SIG-M5 treated with dmso at 0.1 percent for 504 hours (cell line): Measurements from ENCODE around the gene LAIR2.

Experiments
- DNase-seq: peaks from one replicate; lab custom pipeline; 2025; ENCODE audit not compliant: unreplicated experiment; lab: John Stamatoyannopoulos, UW

Gene LAIR2

DNA sequence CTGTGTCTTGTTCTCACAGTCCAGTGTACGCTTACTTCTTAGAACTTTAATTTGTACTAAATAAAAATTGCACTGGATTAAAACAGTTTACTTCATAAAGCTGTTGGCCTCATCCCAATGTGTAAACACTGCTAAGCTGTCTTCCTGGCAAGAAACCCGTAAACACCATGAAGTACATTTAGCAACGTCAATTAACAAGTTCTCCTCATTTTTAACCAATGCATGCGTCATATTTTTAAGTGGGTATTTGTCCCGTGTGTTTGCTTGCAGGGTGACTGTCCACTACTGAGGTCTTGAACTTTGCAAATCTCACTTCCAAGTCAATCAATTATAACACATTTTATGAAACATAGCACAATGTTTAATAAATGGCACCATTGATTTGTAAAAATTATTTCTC lies 28.2 kb downstream of the LAIR2 start:
- no peak for DNase-seq

DNA sequence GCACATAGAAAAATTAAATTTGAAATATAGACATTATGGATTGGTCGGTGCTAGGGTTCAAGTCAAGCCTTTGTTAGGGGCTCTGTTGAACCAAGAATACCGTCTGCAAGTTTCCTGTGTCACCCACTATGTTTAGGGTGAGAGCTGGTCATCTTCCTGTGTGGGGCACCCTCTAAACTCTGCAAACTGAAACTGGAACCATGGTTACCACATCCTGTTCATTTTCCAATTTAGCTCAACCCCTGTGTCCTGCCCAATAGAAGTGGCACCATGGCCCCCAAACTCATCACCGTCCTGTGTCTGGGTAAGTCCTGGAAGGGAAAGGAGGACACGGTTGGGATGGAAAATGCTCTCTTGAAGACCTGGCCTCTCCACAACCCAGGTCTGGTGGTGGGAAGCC lies 29.9 kb downstream of the LAIR2 start:
- peak; percentile 72 for DNase-seq

DNA sequence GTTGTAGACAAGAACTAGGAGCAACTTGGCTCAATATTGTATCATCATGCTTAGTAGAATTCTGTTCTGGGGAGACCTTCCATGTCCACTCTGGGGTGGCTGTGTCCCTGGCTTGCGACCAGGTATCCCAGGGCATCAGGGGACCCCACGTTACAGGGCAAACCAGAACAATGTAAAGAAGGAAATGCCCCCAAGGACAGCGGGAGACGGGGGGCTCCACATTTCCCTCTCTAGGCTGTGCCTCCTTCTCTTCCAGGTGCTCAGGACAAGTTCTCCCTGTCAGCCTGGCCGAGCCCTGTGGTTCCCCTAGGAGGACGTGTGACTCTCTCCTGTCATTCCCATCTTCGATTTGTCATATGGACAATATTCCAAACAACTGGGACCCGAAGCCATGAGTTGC lies 30.8 kb downstream of the LAIR2 start:
- no peak for DNase-seq

DNA sequence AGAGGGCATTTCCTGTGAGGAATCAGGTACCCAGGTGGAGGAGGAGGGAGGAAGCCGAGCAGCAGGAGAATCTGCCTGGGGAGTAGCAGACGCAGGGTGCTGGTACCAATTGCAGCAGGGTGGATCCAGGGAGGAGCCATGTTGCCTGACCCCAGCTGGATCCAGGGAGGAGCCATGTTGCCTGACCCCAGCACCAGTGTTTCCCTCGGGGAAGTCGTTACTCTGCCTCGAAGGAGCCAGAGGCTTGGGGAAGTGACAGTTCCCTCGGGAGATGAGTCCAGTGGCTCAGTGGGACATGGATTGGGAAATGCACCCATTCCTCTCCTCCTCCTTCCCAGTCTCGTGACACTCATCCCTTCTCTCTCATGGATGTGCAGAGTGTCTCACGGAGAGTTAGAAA lies 31.5 kb downstream of the LAIR2 start:
- no peak for DNase-seq

DNA sequence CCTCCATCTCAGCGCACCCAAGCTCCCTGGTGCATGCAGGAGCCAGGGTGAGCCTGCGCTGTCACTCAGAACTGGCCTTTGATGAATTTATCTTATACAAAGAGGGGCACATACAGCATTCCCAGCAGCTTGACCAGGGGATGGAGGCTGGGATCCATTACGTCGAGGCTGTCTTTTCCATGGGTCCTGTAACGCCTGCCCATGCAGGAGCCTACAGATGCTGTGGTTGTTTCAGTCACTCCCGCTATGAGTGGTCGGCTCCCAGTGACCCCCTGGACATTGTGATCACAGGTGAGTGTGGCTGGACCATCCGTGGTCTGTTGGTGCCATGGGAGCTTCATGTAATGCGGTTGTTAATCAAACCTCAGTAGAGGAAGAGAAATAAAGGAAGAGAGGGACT lies 33.0 kb downstream of the LAIR2 start:
- DNase-seq = no peak

DNA sequence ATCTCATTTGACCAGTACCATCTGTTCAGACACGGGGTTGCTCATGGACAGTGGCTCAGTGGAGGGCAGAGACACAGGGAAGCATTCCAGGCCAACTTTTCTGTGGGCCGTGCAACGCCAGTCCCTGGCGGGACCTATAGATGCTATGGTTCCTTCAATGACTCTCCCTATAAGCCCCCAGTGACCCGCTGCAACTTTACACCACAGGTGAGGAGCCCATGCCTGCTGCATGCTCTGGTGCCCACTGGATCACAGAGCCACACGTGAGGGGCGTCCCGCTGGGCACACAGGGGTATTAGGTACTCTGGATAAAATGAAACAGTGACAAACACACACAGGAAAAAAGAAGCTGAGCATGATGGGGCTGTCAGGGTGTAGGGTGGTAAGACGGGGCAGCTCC lies 34.3 kb downstream of the LAIR2 start:
- no peak for DNase-seq

DNA sequence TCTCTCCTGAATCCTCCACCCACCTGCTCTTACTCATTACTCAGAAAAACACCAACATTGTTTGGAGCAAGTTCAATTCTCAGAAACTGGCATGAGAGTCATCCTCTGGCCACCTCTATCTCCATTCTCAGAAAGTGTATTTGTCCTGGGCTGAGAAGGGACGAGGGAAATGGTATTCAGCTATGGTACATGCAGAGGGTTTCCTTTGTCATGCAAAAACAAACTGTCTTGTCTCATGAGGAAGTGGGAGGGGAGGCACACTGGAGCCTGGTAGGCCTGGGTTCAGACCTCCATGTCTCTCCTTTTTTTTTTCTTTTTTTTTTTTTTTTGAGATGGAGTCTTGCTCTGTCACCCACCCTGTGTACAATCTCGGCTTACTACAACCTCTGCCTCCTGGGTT lies 39.1 kb downstream of the LAIR2 start:
- no peak for DNase-seq

DNA sequence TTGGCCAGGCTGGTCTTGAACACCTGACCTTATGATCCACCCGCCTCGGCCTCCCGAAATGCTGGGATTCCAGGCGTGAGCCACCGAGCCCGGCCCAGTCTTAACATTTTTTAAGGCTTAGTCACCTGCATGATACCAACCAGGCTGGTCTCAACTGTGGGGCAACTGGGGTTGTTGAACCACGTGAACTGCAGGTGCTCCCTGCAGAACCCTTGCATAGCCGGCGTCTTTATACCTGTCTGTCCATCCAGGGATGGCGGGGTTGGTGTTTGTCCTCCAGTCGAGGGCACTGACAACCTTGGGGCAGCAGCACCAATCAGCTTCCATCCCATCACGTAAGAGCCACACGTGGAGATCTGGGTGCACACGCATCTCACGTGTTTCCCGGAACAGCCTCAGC lies 46.2 kb downstream of the LAIR2 start:
- no peak for DNase-seq

DNA sequence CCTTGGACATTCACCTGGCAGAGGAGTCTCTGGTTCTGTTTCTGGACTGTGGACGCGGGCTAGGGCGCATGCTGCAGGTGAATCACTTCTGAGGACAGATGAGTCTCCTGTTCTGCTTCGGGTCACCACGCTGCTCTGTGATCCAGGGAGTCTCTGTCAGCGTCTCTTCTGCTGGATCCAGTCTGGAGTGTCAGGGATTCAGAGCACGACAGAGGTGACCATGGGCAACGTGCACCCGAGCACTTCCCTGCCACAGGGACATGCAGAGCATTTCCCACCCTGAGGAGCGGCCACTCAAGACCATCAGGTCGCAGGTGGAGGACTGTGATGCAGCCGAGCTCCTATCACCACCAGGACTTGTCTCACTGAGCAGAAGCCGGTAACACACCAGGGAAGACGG lies 46.6 kb downstream of the LAIR2 start:
- no peak for DNase-seq

DNA sequence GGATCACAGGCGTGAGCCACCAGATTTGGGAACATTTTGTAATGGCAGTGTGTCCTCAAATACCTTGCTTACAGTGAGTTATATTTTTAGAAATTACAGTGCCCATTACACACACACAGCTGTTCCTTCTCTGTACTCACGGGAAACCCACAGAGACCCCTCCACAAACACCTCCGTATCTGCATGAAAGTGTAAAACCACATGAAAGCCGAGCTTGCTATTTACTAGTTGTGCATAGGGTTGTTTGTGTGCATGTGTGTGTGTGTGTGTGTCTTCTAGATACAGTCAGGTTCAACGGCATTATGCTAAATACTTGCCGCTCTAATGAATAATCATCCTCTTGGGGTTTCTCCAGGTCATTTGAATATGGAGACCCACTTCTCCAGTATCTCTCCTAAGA lies 48.7 kb downstream of the LAIR2 start:
- DNase-seq = no peak

DNA sequence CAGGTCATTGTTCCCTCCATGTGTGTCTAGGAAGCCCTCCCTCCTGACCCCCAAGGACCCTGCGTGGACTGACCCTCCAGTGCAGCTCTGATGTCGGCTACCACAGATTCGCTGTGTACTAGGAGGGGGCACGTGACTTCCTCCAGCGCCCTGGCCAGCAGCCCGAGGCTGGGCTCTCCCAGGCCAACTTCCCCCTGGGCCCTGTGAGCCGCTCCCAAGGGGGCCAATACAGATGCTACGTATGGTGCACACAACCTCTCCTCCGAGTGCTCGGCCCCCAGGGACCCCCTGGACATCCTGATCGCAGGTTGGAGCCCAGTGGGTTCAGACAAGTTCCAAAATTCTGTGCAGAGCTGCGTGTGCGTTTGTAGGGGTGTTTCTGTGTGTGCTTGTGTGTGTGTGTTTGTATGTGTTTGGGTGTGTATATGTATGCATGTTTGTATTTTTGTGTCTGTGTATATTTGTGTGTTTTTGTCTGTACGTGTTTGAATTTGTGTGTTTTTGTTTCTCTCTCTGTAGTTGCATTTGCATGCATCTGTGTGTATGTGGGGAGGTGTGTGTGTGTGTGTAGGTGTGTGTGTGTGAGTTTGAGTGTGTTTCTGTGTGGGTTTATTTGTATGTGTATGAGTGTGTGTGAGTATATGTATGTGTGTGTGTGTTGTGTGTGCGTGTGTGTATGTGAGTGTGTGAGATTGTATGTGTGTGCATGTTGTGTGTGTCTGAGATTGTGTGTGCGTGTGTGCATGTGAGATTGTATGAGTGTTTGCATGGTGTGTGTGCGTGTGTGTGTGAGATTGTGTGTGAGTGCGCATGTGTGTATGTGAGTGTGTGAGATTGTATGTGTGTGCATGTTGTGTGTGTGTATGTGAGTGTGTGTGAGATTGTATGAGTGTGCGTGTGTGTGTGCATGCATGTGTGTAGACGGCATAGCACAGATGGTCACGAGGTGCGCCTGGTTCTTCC lies 49.6 kb downstream of the LAIR2 start:
- no peak for DNase-seq

DNA sequence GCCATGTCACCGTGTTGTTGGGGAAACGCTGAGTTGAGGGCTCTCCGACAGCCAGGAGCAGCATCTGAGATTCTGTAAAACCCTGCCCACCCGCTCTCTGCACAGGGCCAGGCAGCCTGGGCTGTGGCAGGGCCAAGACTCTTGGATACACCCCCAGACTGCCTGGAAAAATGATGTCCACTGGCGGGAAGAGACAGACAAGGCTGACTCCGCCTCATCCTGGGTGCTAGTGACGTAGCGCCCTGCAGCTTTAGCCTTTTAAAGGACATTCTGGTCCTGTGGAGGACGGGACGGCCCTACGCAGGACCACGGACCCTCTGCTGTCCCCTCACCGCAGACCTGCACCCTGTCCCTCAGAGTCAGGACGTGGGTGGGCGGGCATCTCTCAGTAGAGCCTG lies 50.3 kb downstream of the LAIR2 start:
- no peak for DNase-seq

DNA sequence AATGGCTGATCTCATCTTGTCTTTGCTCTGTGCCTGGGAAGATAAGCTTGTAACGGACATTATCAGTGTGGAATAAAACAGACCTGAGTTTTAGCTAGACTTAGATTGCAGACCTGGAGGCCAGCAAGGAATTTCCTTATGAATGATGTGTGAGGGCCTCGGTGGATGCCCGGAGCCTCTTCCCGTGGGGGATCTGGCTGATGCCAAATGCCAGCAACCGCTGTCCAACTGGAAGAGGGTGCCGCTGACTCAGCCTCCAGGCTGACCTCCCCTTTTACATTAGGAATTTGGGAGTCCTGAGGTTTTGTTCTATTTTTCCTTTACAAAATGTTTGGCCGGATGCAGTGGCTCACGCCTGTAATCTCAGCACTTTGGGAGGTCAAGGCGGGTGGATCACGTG lies 51.4 kb downstream of the LAIR2 start:
- DNase-seq = no peak

DNA sequence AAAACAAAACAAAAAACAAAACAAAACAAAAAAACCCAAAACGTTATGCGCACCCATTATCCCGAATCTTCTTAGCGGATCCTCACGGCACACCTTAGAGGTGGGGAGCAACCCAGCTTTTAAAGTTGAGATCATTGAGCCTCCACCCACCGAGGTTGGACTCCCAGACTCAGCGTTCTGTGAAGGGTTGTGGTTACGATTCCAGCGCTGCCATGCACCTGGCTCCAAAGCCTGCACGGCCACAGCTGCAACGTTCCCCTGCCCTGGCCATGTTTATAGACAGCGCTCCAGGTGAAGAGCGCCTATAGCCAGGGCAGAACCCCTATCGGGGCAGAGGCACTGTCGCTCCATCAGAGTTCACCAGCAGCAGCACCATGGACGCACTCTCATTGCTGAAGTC lies 52.3 kb downstream of the LAIR2 start:
- no peak for DNase-seq

DNA sequence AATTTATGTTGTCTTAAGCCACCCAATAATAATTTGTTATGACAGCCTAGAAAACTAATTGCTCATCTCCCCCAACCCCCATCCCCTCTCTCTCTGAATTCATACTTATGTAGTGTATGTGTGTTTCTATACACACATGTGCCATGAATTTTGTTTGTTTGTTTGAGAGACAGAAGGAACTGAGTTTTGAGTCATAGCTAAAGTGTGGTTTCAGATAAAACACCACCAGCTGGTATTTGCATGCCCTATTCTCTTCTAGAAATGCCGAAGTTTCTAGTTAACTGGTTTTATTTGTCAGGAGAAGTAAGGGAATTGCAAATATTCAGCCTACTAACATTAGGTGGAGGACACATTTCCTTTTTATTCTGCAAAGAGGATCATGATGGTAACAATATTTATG lies 53.6 kb downstream of the LAIR2 start:
- DNase-seq = no peak

DNA sequence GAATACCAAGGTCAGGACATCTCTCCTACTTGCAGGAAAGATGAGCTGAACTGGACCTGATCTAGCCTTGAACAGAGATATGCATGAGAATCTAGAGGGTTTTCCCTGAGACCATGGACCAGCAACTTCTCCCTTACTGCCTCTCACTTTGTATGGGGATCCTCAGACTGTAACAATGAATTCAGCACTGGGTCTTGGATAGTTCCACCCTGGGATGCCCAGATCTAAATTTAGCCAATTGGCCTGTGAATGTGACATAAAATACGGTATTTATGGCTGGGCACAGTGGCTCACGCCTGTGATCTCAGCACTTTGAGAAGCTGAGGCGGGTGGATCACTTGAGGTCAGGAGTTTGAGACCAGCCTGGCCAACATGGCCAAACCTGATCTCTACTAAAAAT lies 55.7 kb downstream of the LAIR2 start:
- DNase-seq = no peak
